ENCODE data around the gene STPG3. TPM values are rescaled to one million over a fixed set of nuclear protein-coding genes. Genes with fewer than 3 reads are reported as not detected.

Gene STPG3
- total and polyA plus RNA-seq, 2 experiments from 2014 or later: not detected

GRCh38 chr9:137297966-137298365, 46.9 kb downstream of the STPG3 start:
- Mint-ChIP-seq H3K4me3 (peak overlapping the region; percentile 59; the same call in 2 of the 3 replicates), H3K36me3 (ENCODE audit: low read depth) (peaks cover 4% of the 10 kb centered on the region; the same call in 2 of the 3 replicates), H3K4me1 (peaks cover 37% of the 10 kb centered on the region), H3K27ac (no peak overlapping the region), H3K27me3 (ENCODE audit: insufficient read depth, low read depth, poor library complexity) (peaks cover 32% of the 10 kb centered on the region), H3K9me3 (peaks cover 9% of the 10 kb centered on the region)
- ATAC-seq: no peak
- no peak overlapping the region for H3K27ac ChIP-seq (ENCODE audit: low read depth)
- peaks cover 33% of the 10 kb centered on the region for H3K27me3 ChIP-seq (ENCODE audit: insufficient read depth)
- H3K79me2 ChIP-seq (replicated peaks; ENCODE audit: insufficient read depth): peaks cover 3% of the 10 kb centered on the region; the same call in 1 of the 2 replicates
- H4K20me1 ChIP-seq (replicated peaks; ENCODE audit: insufficient read depth): peaks cover 11% of the 10 kb centered on the region
- peaks cover 26% of the 10 kb centered on the region for H3F3A ChIP-seq (replicated peaks; ENCODE audit: low read depth)
- H3K4me1 ChIP-seq (ENCODE audit: insufficient read depth): peaks cover 34% of the 10 kb centered on the region
- DNase-seq (ENCODE audit: low spot score): no peak
- no peaks in the 10 kb centered on the region for H3K36me3 ChIP-seq (ENCODE audit: insufficient read depth)
- no peak overlapping the region for H2AFZ ChIP-seq
- peak overlapping the region; percentile 94; the same call in 1 of the 2 replicates for H3K4me3 ChIP-seq
- TF ChIP-seq POLR2AphosphoS5 (IDR thresholded peaks at IDR 0.05; ENCODE audit: low read depth) (no peak), JUNB (IDR thresholded peaks at IDR 0.05; ENCODE audit: unreplicated experiment) (no peak), ZNF331 (CRISPR knock-in tag; IDR thresholded peaks at IDR 0.05; ENCODE audit: low read depth) (no peak), EZH2phosphoT487 (IDR thresholded peaks at IDR 0.05; ENCODE audit: unreplicated experiment) (no peak), STAT1 (IDR thresholded peaks at IDR 0.05; ENCODE audit: unreplicated experiment) (no peak), CREB1 (CRISPR knock-in tag; IDR thresholded peaks at IDR 0.05; ENCODE audit: low read depth) (no peak), NANOG (IDR thresholded peaks at IDR 0.05; ENCODE audit: borderline replicate concordance) (no peak), CTCF (conservative IDR thresholded peaks at IDR 0.05; ENCODE audit: low read depth in 2 of 2) (no peak), EZH2 (IDR thresholded peaks at IDR 0.05; ENCODE audit: low read depth, unreplicated experiment) (no peak), ZNF462 (CRISPR knock-in tag; IDR thresholded peaks at IDR 0.05) (no peak), ZNF114 (CRISPR knock-in tag; IDR thresholded peaks at IDR 0.05) (no peak)
- TF ChIP-seq, protein P1, sequence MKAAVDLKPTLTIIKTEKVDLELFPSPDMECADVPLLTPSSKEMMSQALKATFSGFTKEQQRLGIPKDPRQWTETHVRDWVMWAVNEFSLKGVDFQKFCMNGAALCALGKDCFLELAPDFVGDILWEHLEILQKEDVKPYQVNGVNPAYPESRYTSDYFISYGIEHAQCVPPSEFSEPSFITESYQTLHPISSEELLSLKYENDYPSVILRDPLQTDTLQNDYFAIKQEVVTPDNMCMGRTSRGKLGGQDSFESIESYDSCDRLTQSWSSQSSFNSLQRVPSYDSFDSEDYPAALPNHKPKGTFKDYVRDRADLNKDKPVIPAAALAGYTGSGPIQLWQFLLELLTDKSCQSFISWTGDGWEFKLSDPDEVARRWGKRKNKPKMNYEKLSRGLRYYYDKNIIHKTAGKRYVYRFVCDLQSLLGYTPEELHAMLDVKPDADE (IDR thresholded peaks at IDR 0.05): no peak
- TF ChIP-seq, protein P2, sequence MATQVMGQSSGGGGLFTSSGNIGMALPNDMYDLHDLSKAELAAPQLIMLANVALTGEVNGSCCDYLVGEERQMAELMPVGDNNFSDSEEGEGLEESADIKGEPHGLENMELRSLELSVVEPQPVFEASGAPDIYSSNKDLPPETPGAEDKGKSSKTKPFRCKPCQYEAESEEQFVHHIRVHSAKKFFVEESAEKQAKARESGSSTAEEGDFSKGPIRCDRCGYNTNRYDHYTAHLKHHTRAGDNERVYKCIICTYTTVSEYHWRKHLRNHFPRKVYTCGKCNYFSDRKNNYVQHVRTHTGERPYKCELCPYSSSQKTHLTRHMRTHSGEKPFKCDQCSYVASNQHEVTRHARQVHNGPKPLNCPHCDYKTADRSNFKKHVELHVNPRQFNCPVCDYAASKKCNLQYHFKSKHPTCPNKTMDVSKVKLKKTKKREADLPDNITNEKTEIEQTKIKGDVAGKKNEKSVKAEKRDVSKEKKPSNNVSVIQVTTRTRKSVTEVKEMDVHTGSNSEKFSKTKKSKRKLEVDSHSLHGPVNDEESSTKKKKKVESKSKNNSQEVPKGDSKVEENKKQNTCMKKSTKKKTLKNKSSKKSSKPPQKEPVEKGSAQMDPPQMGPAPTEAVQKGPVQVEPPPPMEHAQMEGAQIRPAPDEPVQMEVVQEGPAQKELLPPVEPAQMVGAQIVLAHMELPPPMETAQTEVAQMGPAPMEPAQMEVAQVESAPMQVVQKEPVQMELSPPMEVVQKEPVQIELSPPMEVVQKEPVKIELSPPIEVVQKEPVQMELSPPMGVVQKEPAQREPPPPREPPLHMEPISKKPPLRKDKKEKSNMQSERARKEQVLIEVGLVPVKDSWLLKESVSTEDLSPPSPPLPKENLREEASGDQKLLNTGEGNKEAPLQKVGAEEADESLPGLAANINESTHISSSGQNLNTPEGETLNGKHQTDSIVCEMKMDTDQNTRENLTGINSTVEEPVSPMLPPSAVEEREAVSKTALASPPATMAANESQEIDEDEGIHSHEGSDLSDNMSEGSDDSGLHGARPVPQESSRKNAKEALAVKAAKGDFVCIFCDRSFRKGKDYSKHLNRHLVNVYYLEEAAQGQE (IDR thresholded peaks at IDR 0.05; ENCODE audit: unreplicated experiment): no peak
- H3K9me2 ChIP-seq (ENCODE audit: insufficient read depth): no peaks in the 10 kb centered on the region
- peak overlapping the region; percentile 96 for H3K4me2 ChIP-seq

Measured in GM23338 (cell line).